CD4-positive, alpha-beta T cell (primary cell): ENCODE data around the gene GNG7. TPM values are rescaled to one million over a fixed set of nuclear protein-coding genes. Genes with fewer than 3 reads are reported as not detected.

Experiments used
- ATAC-seq: fragments of 200-7000 bp; cut with Tn5 transposase; one replicate; pipeline ENCODE4 v1.10.0; 2022; ENCODE audit warnings: mild to moderate bottlenecking; ENCODE audit not compliant: poor library complexity
- CTCF ChIA-PET: fragments of 350-600 bp; sonication (Branson Sonifier 250); formaldehyde crosslinking; loops from one replicate; lab custom pipeline; 2021; ENCODE audit warnings: antibody characterized with exemption, inconsistent platforms; lab: Charles Lee
- POLR2A ChIA-PET: fragments of 350-600 bp; sonication (Branson Sonifier 250); formaldehyde crosslinking; loops from one replicate; lab custom pipeline; 2021; ENCODE audit warnings: antibody characterized with exemption, inconsistent platforms; lab: Charles Lee
- DNase-seq, 14 experiments: peaks; one replicate each; pipeline ENCODE4 v3.0.0-alpha.2; 2013 to 2020; ENCODE audit warnings: mixed read lengths in 2 of 14
- H3K27ac ChIP-seq, 2 donors: one replicate each; pipeline versions ENCODE4 v1.5.1 to v1.7.0; 2013; ENCODE audit warnings: low read length in 2 of 2, low read depth in 1 of 2, mild to moderate bottlenecking in 1 of 2
- H3K27me3 ChIP-seq, 2 experiments: 1 replicate in 1 of 2; 2 replicates in 1 of 2; pipeline versions ENCODE4 v1.6.1 to v1.7.0; 2013; ENCODE audit warnings: low read length in 2 of 2, control low read depth in 1 of 2, mild to moderate bottlenecking in 1 of 2, moderate library complexity in 1 of 2; ENCODE audit not compliant: insufficient read depth in 2 of 2, control insufficient read depth in 1 of 2
- H3K36me3 ChIP-seq: one replicate; pipeline ENCODE4 v1.6.1; 2013; ENCODE audit warnings: low read length, control low read depth; ENCODE audit not compliant: insufficient read depth
- H3K4me1 ChIP-seq: one replicate; pipeline ENCODE4 v1.6.1; 2013; ENCODE audit warnings: low read length, control low read depth; ENCODE audit not compliant: insufficient read depth
- H3K4me3 ChIP-seq: one replicate; pipeline ENCODE4 v1.5.1; 2013; ENCODE audit warnings: mild to moderate bottlenecking, low read length, moderate library complexity
- H3K9me3 ChIP-seq, 2 experiments: 1 replicate in 1 of 2; 2 replicates in 1 of 2; pipeline versions ENCODE4 v1.6.1 to v1.7.0; 2013; ENCODE audit warnings: low read length in 2 of 2, mild to moderate bottlenecking in 2 of 2, control low read depth in 1 of 2, moderate library complexity in 1 of 2; ENCODE audit not compliant: control insufficient read depth in 1 of 2, insufficient read depth in 1 of 2
- H3K27ac Mint-ChIP-seq: one replicate; pipeline ENCODE4 v1.8.0; 2020; ENCODE audit warnings: mixed read lengths
- H3K27me3 Mint-ChIP-seq: one replicate; pipeline ENCODE4 v1.8.0; 2021; ENCODE audit warnings: mixed read lengths
- H3K36me3 Mint-ChIP-seq: one replicate; pipeline ENCODE4 v1.8.0; 2021; ENCODE audit warnings: low read depth, mixed read lengths
- H3K4me1 Mint-ChIP-seq: one replicate; pipeline ENCODE4 v1.8.0; 2021; ENCODE audit warnings: low read depth, mixed read lengths
- H3K4me3 Mint-ChIP-seq: one replicate; pipeline ENCODE4 v1.8.0; 2020; ENCODE audit warnings: mild to moderate bottlenecking, mixed read lengths
- H3K9me3 Mint-ChIP-seq: one replicate; pipeline ENCODE4 v1.8.0; 2020; ENCODE audit warnings: mixed read lengths
- CTCF ChIP-seq: fragments of 200-600 bp; IDR thresholded peaks from one replicate; pipeline ENCODE4 v1.8.0; 2022; ENCODE audit warnings: antibody characterized with exemption, mild to moderate bottlenecking
- intact Hi-C, 2 experiments: fragments of 100-400 bp; cut with DNase I in 1 of 2; cut with micrococcal nuclease in 1 of 2; formaldehyde crosslinking; loops; one replicate each; pipeline versions ENCODE4 v1.15.1 to v1.9.0; 2023 to 2025; cut with DNase I, micrococcal nuclease
- total RNA-seq, 174 experiments: library from RNA in 2 of 174; stranded (reverse) in 2 of 174; gene quantifications; one replicate each; pipeline ENCODE4 v1.2.3 and lab custom pipeline; 2021 to 2026

Gene GNG7
- total RNA-seq, 2 experiments from 2014 or later, result 5.2 to 5.7 TPM

GRCh38 chr19:2638417-2638940 lies 64.0 kb downstream of the GNG7 start:
- H3K36me3 Mint-ChIP-seq, result no peaks in the 10 kb centered on the region
- Histone ChIP-seq H3K27me3 (no peaks in the 10 kb centered on the region), H3K27ac (no peak overlapping the region), H3K9me3 (no peaks in the 10 kb centered on the region), H3K4me3 (no peak overlapping the region), H3K4me1 (peaks cover 13% of the 10 kb centered on the region), H3K36me3 (no peaks in the 10 kb centered on the region)
- H3K27ac Mint-ChIP-seq, result no peak overlapping the region
- intact Hi-C loops, result no loop called here
- CTCF ChIA-PET, result interaction anchor here (4.0 kb wide), 1 partner anchor 18 kb away, joined by 59 read pairs; no protein-coding TSS in a partner anchor
- no peak for ATAC-seq
- POLR2A ChIA-PET, result interaction anchor here (1.1 kb wide), 1 partner anchor 162 kb away, joined by 5 read pairs; the partner anchor contains the start of gene GADD45B
- H3K9me3 Mint-ChIP-seq, result no peaks in the 10 kb centered on the region
- no peak overlapping the region for H3K4me3 Mint-ChIP-seq
- no peak for DNase-seq
- H3K4me1 Mint-ChIP-seq, result peaks cover 13% of the 10 kb centered on the region
- no peaks in the 10 kb centered on the region for H3K27me3 Mint-ChIP-seq
- no peak for TF ChIP-seq CTCF

DNA sequence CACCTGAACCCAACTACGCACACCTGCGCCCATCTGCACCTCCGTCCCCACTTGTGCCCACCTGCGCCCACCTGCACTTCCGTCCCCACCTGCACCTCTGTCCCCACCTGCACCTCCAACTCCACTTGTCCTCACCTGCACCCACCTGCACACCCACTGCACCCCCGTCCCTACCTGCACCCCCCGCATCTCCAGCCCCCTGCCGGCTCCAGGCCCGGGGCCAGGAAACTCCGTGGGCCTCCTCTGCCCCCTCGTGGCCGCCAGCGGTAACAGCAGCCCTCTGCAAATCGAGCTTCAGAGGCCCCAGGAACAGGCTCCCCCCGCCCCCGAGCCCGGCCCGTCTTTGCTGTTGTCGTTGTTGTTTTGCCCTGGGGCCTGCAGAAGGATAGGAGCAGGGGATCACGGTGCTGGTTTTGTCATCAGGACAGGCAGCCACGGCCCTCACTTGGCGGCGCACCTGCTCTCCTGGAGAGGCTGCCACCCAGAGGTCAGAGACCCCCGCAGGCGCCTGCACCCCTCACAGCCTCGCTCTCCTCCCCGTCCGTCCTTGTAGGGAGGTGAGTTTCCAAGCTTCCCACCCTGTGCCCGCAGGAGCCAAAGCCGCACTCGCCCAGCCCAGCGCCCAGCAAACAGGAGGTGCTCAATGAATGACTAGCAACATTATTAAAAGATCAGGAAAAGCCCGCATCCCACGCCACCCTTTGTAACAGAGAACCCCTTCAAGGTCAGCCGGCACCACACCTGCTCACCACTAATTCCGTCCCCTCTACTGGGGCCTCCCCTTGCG lies 65.4 kb downstream of the GNG7 start:
- ATAC-seq, result peak; percentile 98

More for the DNA sequence above, 65.4 kb downstream of the GNG7 start:
- Histone ChIP-seq H3K27ac (no peak overlapping the region), H3K4me3 (no peak overlapping the region), H3K9me3 (no peaks in the 10 kb centered on the region), H3K36me3 (no peaks in the 10 kb centered on the region), H3K4me1 (peaks cover 13% of the 10 kb centered on the region), H3K27me3 (no peaks in the 10 kb centered on the region)
- Mint-ChIP-seq H3K27ac (no peak overlapping the region), H3K36me3 (no peaks in the 10 kb centered on the region), H3K27me3 (no peaks in the 10 kb centered on the region), H3K9me3 (no peaks in the 10 kb centered on the region), H3K4me1 (peaks cover 13% of the 10 kb centered on the region), H3K4me3 (no peak overlapping the region)
- intact Hi-C loops, result loop anchor here (1.0 to 2.0 kb wide), 5 partner anchors 16 to 163 kb away; no protein-coding TSS in a partner anchor
- POLR2A ChIA-PET, result interaction anchor here (0.7 to 2.4 kb wide), 10 partner anchors 9 to 161 kb away, joined by 3 to 25 read pairs (median 4); partner anchors contain the start of gene GADD45B
- DNase-seq, result peak; percentile 66 to 88 (median 73)
- TF ChIP-seq CTCF, result peak; percentile 81
- CTCF ChIA-PET, result interaction anchor here (0.5 to 4.0 kb wide), 31 partner anchors 9 to 475 kb away, joined by 3 to 59 read pairs (median 4); partner anchors contain the start of genes GADD45B, LMNB2 and TIMM13
